Osteoblast (primary cell): ENCODE measurements around the gene ADAM15. TPM values are rescaled to one million over a fixed set of nuclear protein-coding genes. Genes with fewer than 3 reads are reported as not detected.

Experiments used
- DNase-seq: peaks from one replicate; pipeline ENCODE4 v3.0.0; 2011; ENCODE audit warnings: low spot score, mixed read lengths; ENCODE audit not compliant: insufficient read length; ENCODE audit errors: missing footprints
- H2AFZ ChIP-seq: 2 replicates; pipeline ENCODE4 v1.6.0; 2011; ENCODE audit warnings: mild to moderate bottlenecking, low read length
- H3K27ac ChIP-seq: 2 replicates; pipeline ENCODE4 v1.5.1; 2011; ENCODE audit warnings: mild to moderate bottlenecking, low read depth, low read length, moderate library complexity
- H3K27me3 ChIP-seq: 2 replicates; pipeline ENCODE4 v1.6.0; 2012; ENCODE audit warnings: mild to moderate bottlenecking, control low read depth, inconsistent platforms, low read length, moderate library complexity; ENCODE audit not compliant: insufficient read depth
- H3K36me3 ChIP-seq: 2 replicates; pipeline ENCODE4 v1.5.1; 2011; ENCODE audit warnings: mild to moderate bottlenecking, low read length, control low read depth, moderate library complexity; ENCODE audit not compliant: insufficient read depth
- H3K4me1 ChIP-seq: 2 replicates; pipeline ENCODE4 v1.5.1; 2011; ENCODE audit warnings: mild to moderate bottlenecking, low read length, control low read depth, moderate library complexity; ENCODE audit not compliant: insufficient read depth
- H3K4me2 ChIP-seq: 2 replicates; pipeline ENCODE4 v1.6.0; 2011; ENCODE audit warnings: mild to moderate bottlenecking, low read length; ENCODE audit not compliant: insufficient read depth
- H3K4me3 ChIP-seq: fragments of 200-600 bp; sonication (generic); 3 replicates; pipeline ENCODE4 v1.5.1; 2012; ENCODE audit warnings: mild to moderate bottlenecking, low read length, inconsistent platforms; ENCODE audit not compliant: insufficient read depth
- H3K79me2 ChIP-seq: 2 replicates; pipeline ENCODE4 v1.6.0; 2012; ENCODE audit warnings: mild to moderate bottlenecking, low read length, control low read depth, inconsistent platforms; ENCODE audit not compliant: insufficient read depth
- H3K9me3 ChIP-seq: 2 replicates; pipeline ENCODE4 v1.5.1; 2011; ENCODE audit warnings: low read depth, low read length, control low read depth
- H4K20me1 ChIP-seq: 2 replicates; pipeline ENCODE4 v1.6.0; 2012; ENCODE audit warnings: mild to moderate bottlenecking, low read length, control low read depth; ENCODE audit not compliant: insufficient read depth
- CTCF ChIP-seq: IDR thresholded peaks from 2 replicates; pipeline ENCODE4 v1.5.1; 2011; ENCODE audit warnings: mild to moderate bottlenecking, low read depth, low read length, moderate library complexity; ENCODE audit errors: extremely low read depth
- total RNA-seq: library from RNA; depleted of rRNA; stranded (reverse); fragments of >200 nt; gene quantifications from 2 replicates; pipeline ENCODE4 v1.2.3, GENCODE V29; 2012

ADAM15 gene
- total RNA-seq, 1 donor: 101 TPM

GRCh38 chr1:155030899-155031298 is 20.2 kb upstream of the ADAM15 start:
- Histone ChIP-seq H4K20me1 (no peaks in the 10 kb centered on the region), H3K27me3 (peaks cover 3% of the 10 kb centered on the region), H3K4me1 (no peaks in the 10 kb centered on the region), H3K36me3 (no peaks in the 10 kb centered on the region), H3K4me2 (no peak overlapping the region), H3K9me3 (no peaks in the 10 kb centered on the region), H3K27ac (no peak overlapping the region), H3K79me2 (no peaks in the 10 kb centered on the region), H3K4me3 (no peak overlapping the region), H2AFZ (no peak overlapping the region)
- no peak for DNase-seq
- TF ChIP-seq CTCF: no peak

- TF ChIP-seq CTCF: no peak
- Histone ChIP-seq H4K20me1 (no peaks in the 10 kb centered on the region), H3K79me2 (no peaks in the 10 kb centered on the region), H3K27me3 (peaks cover 7% of the 10 kb centered on the region), H3K4me2 (no peak overlapping the region), H3K9me3 (no peaks in the 10 kb centered on the region), H3K4me3 (no peak overlapping the region), H3K27ac (no peak overlapping the region), H3K36me3 (no peaks in the 10 kb centered on the region), H2AFZ (no peak overlapping the region), H3K4me1 (no peaks in the 10 kb centered on the region)
- no peak for DNase-seq
Measured at GRCh38 chr1:155032886-155033285, 18.2 kb upstream of the ADAM15 start.

GRCh38 chr1:155033524-155033923 is 17.6 kb upstream of the ADAM15 start, which contains the start of the genes DCST1 and DCST2:
Gene DCST1 (plus strand): TSS chr1:155033824. CDS start chr1:155034037, 213 bp downstream.
Gene DCST2 (minus strand): TSS chr1:155033781. CDS start chr1:155033701, 80 bp downstream.
- no peaks in the 10 kb centered on the region for H3K4me1 ChIP-seq
- no peak within 1 kb of the TSS for H3K27ac ChIP-seq
- H3K4me3 ChIP-seq: no peak within 1 kb of the TSS
- no peak for DNase-seq
- no peaks in the 10 kb centered on the region for H4K20me1 ChIP-seq
- no peaks in the 10 kb centered on the region for H3K36me3 ChIP-seq
- TF ChIP-seq CTCF: no peak
- no peak within 1 kb of the TSS for H2AFZ ChIP-seq
- H3K9me3 ChIP-seq: no peaks in the 10 kb centered on the region
- no peaks in the 10 kb centered on the region for H3K79me2 ChIP-seq
- H3K4me2 ChIP-seq: no peak within 1 kb of the TSS
- peaks cover 11% of the 10 kb centered on the region for H3K27me3 ChIP-seq

GRCh38 chr1:155034318-155035208 is 16.6 kb upstream of the ADAM15 start:
- Histone ChIP-seq H3K9me3 (no peaks in the 10 kb centered on the region), H3K4me3 (no peak overlapping the region)
- DNase-seq: no peak

More at GRCh38 chr1:155034318-155035208, 16.6 kb upstream of the ADAM15 start:
- no peak for TF ChIP-seq CTCF
- Histone ChIP-seq H4K20me1 (no peaks in the 10 kb centered on the region), H3K36me3 (no peaks in the 10 kb centered on the region), H3K4me1 (no peaks in the 10 kb centered on the region), H2AFZ (no peak overlapping the region), H3K27me3 (peaks cover 11% of the 10 kb centered on the region), H3K79me2 (no peaks in the 10 kb centered on the region), H3K27ac (no peak overlapping the region), H3K4me2 (no peak overlapping the region)
